Measurements from ENCODE around the gene VCAM1. TPM values are rescaled to one million over a fixed set of nuclear protein-coding genes. Genes with fewer than 3 reads are reported as not detected.

VCAM1 gene
- total RNA-seq, 1 experiment from 2014 or later = not detected

GRCh38 chr1:100718581-100718980 is 961 bp upstream of the VCAM1 start:
- DNase-seq = no peak
- no peaks in the 10 kb centered on the region for H3K27me3 ChIP-seq
- no peaks in the 10 kb centered on the region for H3K9me3 ChIP-seq
- no peaks in the 10 kb centered on the region for H3K36me3 ChIP-seq
- H3K4me3 ChIP-seq = no peak overlapping the region

- Histone ChIP-seq H3K36me3 (no peaks in the 10 kb centered on the region), H3K9me3 (no peaks in the 10 kb centered on the region), H3K27me3 (no peaks in the 10 kb centered on the region), H3K4me3 (no peak overlapping the region)
- DNase-seq = no peak
Measured at GRCh38 chr1:100720101-100720500, 559 bp downstream of the VCAM1 start.

GRCh38 chr1:100720751-100721150 is 1.2 kb downstream of the VCAM1 start:
- Histone ChIP-seq H3K4me3 (no peak overlapping the region), H3K9me3 (no peaks in the 10 kb centered on the region), H3K27me3 (no peaks in the 10 kb centered on the region), H3K36me3 (no peaks in the 10 kb centered on the region)
- no peak for DNase-seq

GRCh38 chr1:100721526-100722207 is 2.1 kb downstream of the VCAM1 start:
- H3K4me3 ChIP-seq = peak overlapping the region; percentile 12
- peak; percentile 36 for DNase-seq
- no peaks in the 10 kb centered on the region for H3K9me3 ChIP-seq
- no peaks in the 10 kb centered on the region for H3K36me3 ChIP-seq
- no peaks in the 10 kb centered on the region for H3K27me3 ChIP-seq

GRCh38 chr1:100722221-100722620 is 2.7 kb downstream of the VCAM1 start:
- Histone ChIP-seq H3K4me3 (no peak overlapping the region), H3K36me3 (no peaks in the 10 kb centered on the region), H3K9me3 (no peaks in the 10 kb centered on the region), H3K27me3 (no peaks in the 10 kb centered on the region)
- no peak for DNase-seq

- Histone ChIP-seq H3K36me3 (no peaks in the 10 kb centered on the region), H3K27me3 (no peaks in the 10 kb centered on the region), H3K4me3 (no peak overlapping the region), H3K9me3 (no peaks in the 10 kb centered on the region)
- no peak for DNase-seq
Measured at GRCh38 chr1:100724281-100724680, 4.7 kb downstream of the VCAM1 start.

- Histone ChIP-seq H3K9me3 (no peaks in the 10 kb centered on the region), H3K36me3 (no peaks in the 10 kb centered on the region), H3K27me3 (no peaks in the 10 kb centered on the region), H3K4me3 (no peak overlapping the region)
- no peak for DNase-seq
Measured at GRCh38 chr1:100730130-100730529, 10.6 kb downstream of the VCAM1 start.

- no peak for DNase-seq
- Histone ChIP-seq H3K36me3 (no peaks in the 10 kb centered on the region), H3K27me3 (no peaks in the 10 kb centered on the region), H3K4me3 (no peak overlapping the region), H3K9me3 (no peaks in the 10 kb centered on the region)
Measured at GRCh38 chr1:100731309-100731708, 11.8 kb downstream of the VCAM1 start.

GRCh38 chr1:100731758-100732157 is 12.2 kb downstream of the VCAM1 start:
- no peaks in the 10 kb centered on the region for H3K9me3 ChIP-seq
- no peak for DNase-seq
- no peaks in the 10 kb centered on the region for H3K36me3 ChIP-seq
- H3K27me3 ChIP-seq = no peaks in the 10 kb centered on the region
- no peak overlapping the region for H3K4me3 ChIP-seq

- H3K36me3 ChIP-seq = no peaks in the 10 kb centered on the region
- no peaks in the 10 kb centered on the region for H3K9me3 ChIP-seq
- no peak overlapping the region for H3K4me3 ChIP-seq
- no peaks in the 10 kb centered on the region for H3K27me3 ChIP-seq
- DNase-seq = no peak
Measured at GRCh38 chr1:100734676-100735075, 15.1 kb downstream of the VCAM1 start.

- Histone ChIP-seq H3K36me3 (no peaks in the 10 kb centered on the region), H3K27me3 (no peaks in the 10 kb centered on the region), H3K4me3 (no peak overlapping the region), H3K9me3 (no peaks in the 10 kb centered on the region)
- no peak for DNase-seq
Measured at GRCh38 chr1:100735244-100735643, 15.7 kb downstream of the VCAM1 start.

GRCh38 chr1:100736324-100736723 is 16.8 kb downstream of the VCAM1 start:
- no peak overlapping the region for H3K4me3 ChIP-seq
- H3K27me3 ChIP-seq = no peaks in the 10 kb centered on the region
- no peaks in the 10 kb centered on the region for H3K9me3 ChIP-seq
- H3K36me3 ChIP-seq = no peaks in the 10 kb centered on the region
- peak; percentile 58 for DNase-seq

GRCh38 chr1:100736746-100737145 is 17.2 kb downstream of the VCAM1 start:
- Histone ChIP-seq H3K9me3 (no peaks in the 10 kb centered on the region), H3K27me3 (no peaks in the 10 kb centered on the region), H3K4me3 (no peak overlapping the region), H3K36me3 (no peaks in the 10 kb centered on the region)
- no peak for DNase-seq

GRCh38 chr1:100746542-100746932 is 27.0 kb downstream of the VCAM1 start:
- no peaks in the 10 kb centered on the region for H3K27me3 ChIP-seq
- no peak overlapping the region for H3K4me3 ChIP-seq
- H3K9me3 ChIP-seq = no peaks in the 10 kb centered on the region
- no peak for DNase-seq
- H3K36me3 ChIP-seq = no peaks in the 10 kb centered on the region

- DNase-seq = no peak
- Histone ChIP-seq H3K27me3 (no peaks in the 10 kb centered on the region), H3K36me3 (no peaks in the 10 kb centered on the region), H3K4me3 (no peak overlapping the region), H3K9me3 (no peaks in the 10 kb centered on the region)
Measured at GRCh38 chr1:100747771-100748170, 28.2 kb downstream of the VCAM1 start.

GRCh38 chr1:100750005-100750885 is 30.7 kb downstream of the VCAM1 start:
- Histone ChIP-seq H3K27me3 (no peaks in the 10 kb centered on the region), H3K4me3 (no peak overlapping the region), H3K9me3 (no peaks in the 10 kb centered on the region), H3K36me3 (no peaks in the 10 kb centered on the region)
- no peak for DNase-seq

GRCh38 chr1:100752791-100753190 is 33.2 kb downstream of the VCAM1 start:
- H3K27me3 ChIP-seq = no peaks in the 10 kb centered on the region
- H3K9me3 ChIP-seq = no peaks in the 10 kb centered on the region
- H3K4me3 ChIP-seq = no peak overlapping the region
- no peak for DNase-seq
- no peaks in the 10 kb centered on the region for H3K36me3 ChIP-seq

- H3K4me3 ChIP-seq = no peak overlapping the region
- no peaks in the 10 kb centered on the region for H3K36me3 ChIP-seq
- no peak for DNase-seq
- H3K27me3 ChIP-seq = no peaks in the 10 kb centered on the region
- no peaks in the 10 kb centered on the region for H3K9me3 ChIP-seq
Measured at GRCh38 chr1:100757946-100758345, 38.4 kb downstream of the VCAM1 start.

All from MG63 (cell line).